Calu3 (cell line): ENCODE measurements around the gene EP300. TPM values are rescaled to one million over a fixed set of nuclear protein-coding genes. Genes with fewer than 3 reads are reported as not detected.
A peak's percentile ranks its signal among the peaks of the same experiment; 100 is the strongest.

Experiments used
- BruUV-seq: library from RNA; stranded (reverse); fragments of 400-500 nt; replicated peaks from 2 replicates; lab custom pipeline; 2021; lab: Mats Ljungman, UMichigan
- CTCF ChIA-PET: fragments of 300-600 bp; sonication (Branson Sonifier 250); formaldehyde crosslinking; loops from one replicate; lab custom pipeline; 2022; ENCODE audit warnings: antibody characterized with exemption; lab: Charles Lee
- DNase-seq: peaks from one replicate; pipeline ENCODE4 v3.0.0; 2022
- H3K27ac Mint-ChIP-seq: one replicate; pipeline ENCODE4 v1.8.0; 2022; ENCODE audit warnings: mixed read lengths; ENCODE audit not compliant: unreplicated experiment
- H3K27me3 Mint-ChIP-seq: one replicate; pipeline ENCODE4 v1.8.0; 2022; ENCODE audit warnings: mixed read lengths; ENCODE audit not compliant: unreplicated experiment
- H3K36me3 Mint-ChIP-seq: one replicate; pipeline ENCODE4 v1.8.0; 2022; ENCODE audit warnings: mild to moderate bottlenecking, moderate library complexity, mixed read lengths; ENCODE audit not compliant: insufficient read depth, unreplicated experiment
- H3K4me1 Mint-ChIP-seq: one replicate; pipeline ENCODE4 v1.8.0; 2022; ENCODE audit warnings: mild to moderate bottlenecking, low read depth, mixed read lengths; ENCODE audit not compliant: unreplicated experiment
- H3K4me3 Mint-ChIP-seq: one replicate; pipeline ENCODE4 v1.8.0; 2022; ENCODE audit warnings: mild to moderate bottlenecking, low read depth, moderate library complexity, mixed read lengths; ENCODE audit not compliant: unreplicated experiment
- H3K9me3 Mint-ChIP-seq: one replicate; pipeline ENCODE4 v1.8.0; 2022; ENCODE audit warnings: low read depth, mixed read lengths; ENCODE audit not compliant: unreplicated experiment
- CTCF ChIP-seq: fragments of 200-600 bp; IDR thresholded peaks from one replicate; pipeline ENCODE4 v1.8.0; 2022; ENCODE audit warnings: antibody characterized with exemption; ENCODE audit not compliant: unreplicated experiment
- intact Hi-C: fragments of 100-400 bp; cut with micrococcal nuclease; formaldehyde crosslinking; loops from one replicate; pipeline ENCODE4 v1.10.0; 2022; ENCODE audit not compliant: unreplicated experiment
- total RNA-seq: library from RNA; stranded (reverse); gene quantifications from 2 replicates; pipeline ENCODE4 v1.2.3, GENCODE V29; 2022

The EP300 gene
- total RNA-seq, 1 experiment from 2014 or later: 71.5 TPM

GRCh38 chr22:41169157-41169556 is 76.8 kb downstream of the EP300 start:
- BruUV-seq: no TSS peak
- H3K4me3 Mint-ChIP-seq: no peak overlapping the region
- no peak for DNase-seq
- CTCF ChIA-PET: no interaction called here
- intact Hi-C loops: no loop called here
- no peak overlapping the region for H3K27ac Mint-ChIP-seq
- TF ChIP-seq CTCF: no peak
- no peaks in the 10 kb centered on the region for H3K9me3 Mint-ChIP-seq
- H3K36me3 Mint-ChIP-seq: peaks cover 54% of the 10 kb centered on the region
- H3K4me1 Mint-ChIP-seq: no peaks in the 10 kb centered on the region
- H3K27me3 Mint-ChIP-seq: no peaks in the 10 kb centered on the region

GRCh38 chr22:41171996-41172395 is 79.6 kb downstream of the EP300 start:
- BruUV-seq: no TSS peak
- DNase-seq: no peak
- no peak overlapping the region for H3K27ac Mint-ChIP-seq
- H3K4me3 Mint-ChIP-seq: no peak overlapping the region
- peaks cover 59% of the 10 kb centered on the region for H3K36me3 Mint-ChIP-seq
- intact Hi-C loops: no loop called here
- no peak for TF ChIP-seq CTCF
- CTCF ChIA-PET: no interaction called here
- no peaks in the 10 kb centered on the region for H3K9me3 Mint-ChIP-seq
- no peaks in the 10 kb centered on the region for H3K27me3 Mint-ChIP-seq
- no peaks in the 10 kb centered on the region for H3K4me1 Mint-ChIP-seq

- no peak overlapping the region for H3K27ac Mint-ChIP-seq
- no peak overlapping the region for H3K4me3 Mint-ChIP-seq
- H3K36me3 Mint-ChIP-seq: peaks cover 58% of the 10 kb centered on the region
- no peaks in the 10 kb centered on the region for H3K9me3 Mint-ChIP-seq
- H3K4me1 Mint-ChIP-seq: no peaks in the 10 kb centered on the region
- no peak for TF ChIP-seq CTCF
- CTCF ChIA-PET: no interaction called here
- BruUV-seq: no TSS peak
- H3K27me3 Mint-ChIP-seq: no peaks in the 10 kb centered on the region
- intact Hi-C loops: no loop called here
- DNase-seq: no peak
These were observed 83.2 kb downstream of the EP300 start for GRCh38 chr22:41175546-41175945.

- H3K9me3 Mint-ChIP-seq: no peaks in the 10 kb centered on the region
- no peak overlapping the region for H3K4me3 Mint-ChIP-seq
- peaks cover 12% of the 10 kb centered on the region for H3K4me1 Mint-ChIP-seq
- intact Hi-C loops: no loop called here
- TSS peak; percentile 13 for BruUV-seq
- H3K27ac Mint-ChIP-seq: no peak overlapping the region
- no peak for DNase-seq
- H3K36me3 Mint-ChIP-seq: peaks cover 65% of the 10 kb centered on the region
- CTCF ChIA-PET: interaction anchor here (0.5 kb wide), 1 partner anchor 469 kb away, joined by 5 read pairs; no protein-coding TSS in a partner anchor
- no peaks in the 10 kb centered on the region for H3K27me3 Mint-ChIP-seq
- TF ChIP-seq CTCF: no peak
These were observed 84.7 kb downstream of the EP300 start for GRCh38 chr22:41177040-41177621.
